A375 (cell line): Measurements from ENCODE around the gene PGLYRP2. TPM values are rescaled to one million over a fixed set of nuclear protein-coding genes. Genes with fewer than 3 reads are reported as not detected.

Experiments
- small RNA-seq: library from RNA; depleted of rRNA; stranded (forward); fragments of <200 nt; gene quantifications from one replicate; pipeline ENCODE3, GENCODE V24; 2014
- total RNA-seq: library from RNA; depleted of rRNA; stranded (reverse); fragments of >200 nt; shearing (Covaris generic); gene quantifications from 2 replicates; pipeline ENCODE4 v1.2.3, GENCODE V29; 2014; rRNA removed

PGLYRP2 gene, protein sequence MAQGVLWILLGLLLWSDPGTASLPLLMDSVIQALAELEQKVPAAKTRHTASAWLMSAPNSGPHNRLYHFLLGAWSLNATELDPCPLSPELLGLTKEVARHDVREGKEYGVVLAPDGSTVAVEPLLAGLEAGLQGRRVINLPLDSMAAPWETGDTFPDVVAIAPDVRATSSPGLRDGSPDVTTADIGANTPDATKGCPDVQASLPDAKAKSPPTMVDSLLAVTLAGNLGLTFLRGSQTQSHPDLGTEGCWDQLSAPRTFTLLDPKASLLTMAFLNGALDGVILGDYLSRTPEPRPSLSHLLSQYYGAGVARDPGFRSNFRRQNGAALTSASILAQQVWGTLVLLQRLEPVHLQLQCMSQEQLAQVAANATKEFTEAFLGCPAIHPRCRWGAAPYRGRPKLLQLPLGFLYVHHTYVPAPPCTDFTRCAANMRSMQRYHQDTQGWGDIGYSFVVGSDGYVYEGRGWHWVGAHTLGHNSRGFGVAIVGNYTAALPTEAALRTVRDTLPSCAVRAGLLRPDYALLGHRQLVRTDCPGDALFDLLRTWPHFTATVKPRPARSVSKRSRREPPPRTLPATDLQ
- not detected in 2 replicates for total RNA-seq

GRCh38 chr19:15479391-15480345 lies at the start of gene PGLYRP2:
TSS of gene PGLYRP2 (minus strand) at chr19:15479501. CDS start at chr19:15479371, 130 bp downstream.

DNA sequence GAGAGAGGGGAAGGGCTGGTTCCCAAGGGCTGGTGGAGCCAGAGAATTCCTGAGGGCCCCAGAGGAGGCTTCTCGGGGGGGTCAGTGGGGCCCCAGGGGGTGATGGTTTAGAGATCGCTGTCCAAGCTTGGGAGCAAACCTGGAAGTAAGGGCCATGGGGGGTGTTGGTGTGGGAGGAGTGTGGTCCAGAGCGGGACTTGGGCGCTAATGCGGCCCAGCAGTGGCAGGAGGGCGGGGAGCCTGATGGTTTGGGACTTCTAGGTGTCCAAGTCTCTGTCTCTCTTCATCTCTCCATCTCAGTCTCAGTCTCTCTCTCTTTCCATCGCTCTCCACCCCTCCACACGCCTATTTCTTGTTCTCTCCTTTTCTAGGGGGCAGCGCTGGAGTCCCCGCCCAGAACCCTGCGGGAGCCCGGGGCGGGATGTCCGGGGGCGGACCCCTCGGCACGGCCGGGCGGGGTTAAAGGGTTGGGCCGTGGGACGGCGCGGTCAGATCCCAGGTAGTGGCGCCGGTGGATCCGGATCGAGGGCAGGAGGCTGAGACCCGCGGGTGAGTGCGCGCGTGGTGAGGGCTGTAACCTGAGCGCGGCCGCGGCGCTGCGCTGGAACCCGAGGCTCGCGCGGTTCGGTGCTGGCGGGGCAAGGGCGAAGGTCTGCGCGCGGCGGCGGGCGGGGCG lies 28.9 kb upstream of the PGLYRP2 start, which contains the start of gene CYP4F22:
Gene CYP4F22, plus strand, starts transcription at position 491 of the 676 bp plus-strand sequence. CDS start 16,812 bp downstream, outside the sequence.

DNA sequence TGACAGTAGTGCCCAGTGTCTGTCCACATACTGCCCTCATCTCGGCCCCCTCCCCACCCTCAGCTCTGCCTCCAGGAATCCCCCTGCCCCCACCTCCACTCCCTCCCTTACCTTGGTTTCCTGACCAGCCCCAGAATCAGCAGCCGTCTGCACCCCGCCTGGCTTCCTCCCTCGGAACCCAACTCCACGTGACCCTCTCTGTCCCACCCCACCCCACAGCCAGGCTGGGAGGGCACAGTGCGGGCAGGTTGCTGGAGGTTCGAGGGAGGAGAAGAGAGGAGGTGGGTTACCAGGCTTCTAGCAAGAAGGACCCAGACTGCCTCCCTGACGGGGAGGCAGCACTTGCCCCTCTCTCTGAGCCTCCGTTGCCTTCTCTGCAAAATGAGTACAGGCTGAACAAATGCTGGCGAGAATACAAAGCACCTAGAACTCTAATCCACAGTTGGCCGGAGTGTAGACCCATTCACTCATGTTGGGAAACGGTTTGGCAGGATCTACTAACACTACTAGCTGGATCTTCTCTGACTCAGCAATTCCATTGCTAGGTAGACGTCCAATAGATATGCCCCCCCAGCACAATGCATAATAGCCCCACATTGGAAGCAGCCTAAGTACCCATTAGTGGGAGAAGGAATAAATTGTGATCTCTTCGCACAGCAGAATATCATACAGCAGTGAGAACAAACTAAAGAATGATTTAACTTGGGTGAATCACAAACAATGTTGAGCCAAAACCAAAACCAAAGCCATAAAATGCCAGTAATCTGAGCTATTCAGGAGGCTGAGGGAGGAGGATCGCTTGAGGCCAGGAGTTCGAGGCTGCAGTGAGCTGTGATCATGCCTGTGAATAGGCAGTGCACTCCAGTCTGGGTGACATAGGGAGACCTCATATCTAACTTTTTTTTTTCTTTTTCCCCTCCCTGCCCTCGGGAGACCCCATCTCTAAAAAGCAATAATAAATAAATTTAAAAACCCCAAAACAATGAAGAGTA lies 14.6 kb downstream of the PGLYRP2 start, which contains the start of gene RASAL3:
Gene RASAL3, minus strand, starts transcription at position 151 of the 992 bp plus-strand sequence. CDS start 186 bp downstream, outside the sequence.

DNA sequence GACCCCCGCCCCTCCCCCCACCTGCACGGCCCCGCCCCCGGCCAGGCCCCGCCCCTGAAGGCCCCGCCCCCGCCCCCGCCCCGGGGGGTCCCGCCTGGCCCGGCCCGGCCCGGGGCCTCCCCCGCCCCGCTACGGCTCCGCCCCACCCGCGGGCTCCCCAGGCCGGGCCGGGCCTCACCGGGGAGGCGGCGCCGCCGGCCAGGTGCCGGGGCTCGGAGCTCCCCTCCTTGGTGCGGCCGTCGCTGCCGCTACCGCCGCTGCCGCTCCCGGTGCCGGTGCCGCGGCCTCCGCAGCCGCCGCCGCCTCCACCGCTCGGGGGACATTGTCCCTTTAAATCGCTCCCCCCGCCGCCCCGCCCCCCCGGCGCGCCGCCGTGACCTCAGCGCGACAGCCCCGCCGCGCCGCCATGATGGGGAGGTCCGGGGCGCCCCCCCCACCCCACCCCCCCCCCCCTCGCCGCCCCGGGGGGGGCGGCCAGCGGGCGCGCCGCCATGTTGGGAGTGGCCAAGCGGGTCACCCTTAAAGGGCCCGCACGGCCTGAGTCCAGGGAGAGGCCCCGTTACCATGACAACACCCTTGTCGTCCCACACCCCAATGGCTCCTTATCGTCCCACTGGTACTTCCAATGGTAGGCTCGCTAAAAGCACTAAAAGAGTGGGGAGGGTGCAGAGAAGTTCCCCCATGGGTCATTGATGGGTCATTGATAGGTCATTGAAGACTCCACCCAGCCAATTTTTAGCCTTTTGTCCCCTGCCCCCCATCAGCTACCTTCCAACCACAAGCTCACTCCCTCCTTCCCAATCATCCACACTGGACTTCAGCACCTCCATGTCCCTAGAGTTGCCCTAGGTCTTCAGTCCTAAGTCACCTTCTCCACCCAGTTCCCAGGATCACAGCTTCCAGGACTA lies 29.4 kb downstream of the PGLYRP2 start, which contains the start of gene WIZ:
Gene WIZ, minus strand, starts transcription at position 337 of the 908 bp plus-strand sequence. CDS start 1,649 bp downstream, outside the sequence.

Small RNAs within 50 kb of the gene (small RNA-seq; reads per million reads assigned to genes)
- not detected for gene MIR1470

Other genes with a start within 250 kb of the PGLYRP2 start
- gene EPHX3, start 247.1 kb downstream of the PGLYRP2 start, total RNA-seq = 3.1 and 4.6 TPM in 2 replicates
- 30.0 and 39.5 TPM in 2 replicates for gene BRD4, start 147.0 kb downstream of the PGLYRP2 start, total RNA-seq
- 41.6 and 44.8 TPM in 2 replicates for gene AKAP8, start 99.7 kb downstream of the PGLYRP2 start, total RNA-seq
- 103 and 106 TPM in 2 replicates for gene AKAP8L, start 60.5 kb downstream of the PGLYRP2 start, total RNA-seq
- 30.3 and 34.7 TPM in 2 replicates for gene WIZ, start 29.5 kb downstream of the PGLYRP2 start, total RNA-seq
- gene RASAL3, start 15.0 kb downstream of the PGLYRP2 start, total RNA-seq = 0.03 TPM in 1 of 2 replicates, not detected in the other
- not detected in 2 replicates for gene CYP4F22, start 29.0 kb upstream of the PGLYRP2 start, total RNA-seq
- not detected in 2 replicates for gene CYP4F8, start 135.7 kb upstream of the PGLYRP2 start, total RNA-seq
- gene CYP4F3, start 161.4 kb upstream of the PGLYRP2 start, total RNA-seq = 0.03 and 0.08 TPM in 2 replicates
- 0.53 and 1.2 TPM in 2 replicates for gene CYP4F12, start 193.6 kb upstream of the PGLYRP2 start, total RNA-seq
- not detected in 2 replicates for gene OR10H2, start 248.5 kb upstream of the PGLYRP2 start, total RNA-seq